BLaER1 (cell line): ENCODE measurements around the gene DERL3.
A peak's percentile ranks its signal among the peaks of the same experiment; 100 is the strongest.
"Not testable (repeated sequence)": the region's sequence is repeated elsewhere in the genome, so short reads cannot be mapped to it uniquely, and the experiment has no call there.

Source experiments
- H3K27ac ChIP-seq: shearing (Covaris generic); formaldehyde crosslinking; 2 replicates; pipeline ENCODE4 v1.8.1; 2022
- H3K27me3 ChIP-seq: shearing (Covaris generic); formaldehyde crosslinking; 2 replicates; pipeline ENCODE4 v1.8.1; 2022
- H3K36me3 ChIP-seq: shearing (Covaris generic); formaldehyde crosslinking; 2 replicates; pipeline ENCODE4 v1.8.1; 2022
- H3K4me1 ChIP-seq: shearing (Covaris generic); formaldehyde crosslinking; 2 replicates; pipeline ENCODE4 v1.8.1; 2022
- H3K4me2 ChIP-seq: shearing (Covaris generic); formaldehyde crosslinking; 2 replicates; pipeline ENCODE4 v1.8.1; 2022
- H3K4me3 ChIP-seq: shearing (Covaris generic); formaldehyde crosslinking; 2 replicates; pipeline ENCODE4 v1.8.1; 2022
- H3K9ac ChIP-seq: shearing (Covaris generic); formaldehyde crosslinking; 2 replicates; pipeline ENCODE4 v1.8.1; 2022
- H3K9me3 ChIP-seq: shearing (Covaris generic); formaldehyde crosslinking; 2 replicates; pipeline ENCODE4 v1.8.1; 2022
- H4K20me1 ChIP-seq: shearing (Covaris generic); formaldehyde crosslinking; 2 replicates; pipeline ENCODE4 v1.8.1; 2022
- Cebpa-rat ChIP-seq: shearing (Covaris generic); IDR thresholded peaks from 2 replicates; pipeline ENCODE4 v1.8.1; 2022

Gene DERL3

GRCh38 chr22:23862103-23862502, 23.3 kb upstream of the DERL3 start:
- Histone ChIP-seq H3K9ac (no peak overlapping the region), H4K20me1 (no peaks in the 10 kb centered on the region), H3K9me3 (no peaks in the 10 kb centered on the region), H3K27ac (no peak overlapping the region), H3K4me1 (peaks cover 18% of the 10 kb centered on the region), H3K4me3 (no peak overlapping the region), H3K36me3 (peaks cover 13% of the 10 kb centered on the region; the same call in 1 of the 2 replicates), H3K4me2 (no peak overlapping the region), H3K27me3 (no peaks in the 10 kb centered on the region)
- TF ChIP-seq Cebpa-rat: no peak

GRCh38 chr22:23860187-23860586, 21.4 kb upstream of the DERL3 start:
- H3K27me3 ChIP-seq, H3K27ac ChIP-seq, H3K9ac ChIP-seq, H3K9me3 ChIP-seq, H3K36me3 ChIP-seq, H3K4me2 ChIP-seq, H4K20me1 ChIP-seq, H3K4me3 ChIP-seq: not testable (repeated sequence)
- peaks cover 24% of the 10 kb centered on the region for H3K4me1 ChIP-seq
- TF ChIP-seq Cebpa-rat: 0 out of 2 replicates have a peak, but pooled peaks have one; percentile 40

- TF ChIP-seq Cebpa-rat: no peak
- no peaks in the 10 kb centered on the region for H3K27me3 ChIP-seq
- H3K27ac ChIP-seq: peak overlapping the region; percentile 10; the same call in 1 of the 2 replicates
- peak overlapping the region; percentile 52; the same call in 1 of the 2 replicates for H3K9ac ChIP-seq
- no peaks in the 10 kb centered on the region for H3K9me3 ChIP-seq
- H3K4me1 ChIP-seq: peaks cover 24% of the 10 kb centered on the region
- peak overlapping the region; percentile 99 for H3K4me2 ChIP-seq
- no peak overlapping the region for H3K4me3 ChIP-seq
- no peaks in the 10 kb centered on the region for H4K20me1 ChIP-seq
- H3K36me3 ChIP-seq: peaks cover 5% of the 10 kb centered on the region; the same call in 1 of the 2 replicates
These were observed 20.4 kb upstream of the DERL3 start for GRCh38 chr22:23859201-23859600.

GRCh38 chr22:23858484-23858815, 19.6 kb upstream of the DERL3 start:
- Histone ChIP-seq H4K20me1 (no peaks in the 10 kb centered on the region), H3K4me3 (peak overlapping the region; percentile 81), H3K27me3 (no peaks in the 10 kb centered on the region), H3K27ac (peak overlapping the region; percentile 91), H3K4me2 (peak overlapping the region; percentile 99), H3K36me3 (peaks cover 5% of the 10 kb centered on the region; the same call in 1 of the 2 replicates), H3K4me1 (peaks cover 24% of the 10 kb centered on the region), H3K9me3 (no peaks in the 10 kb centered on the region), H3K9ac (peak overlapping the region; percentile 89)
- no peak for TF ChIP-seq Cebpa-rat

- 0 out of 2 replicates have a peak, but pooled peaks cover under 1% of the 10 kb centered on the region for H3K36me3 ChIP-seq
- H3K9me3 ChIP-seq: no peaks in the 10 kb centered on the region
- peak within 1 kb of the TSS; percentile 99 for H3K4me2 ChIP-seq
- peak within 1 kb of the TSS; percentile 81 for H3K4me3 ChIP-seq
- no peaks in the 10 kb centered on the region for H3K27me3 ChIP-seq
- TF ChIP-seq Cebpa-rat: no peak
- H3K9ac ChIP-seq: peak within 1 kb of the TSS; percentile 89
- H3K27ac ChIP-seq: peak within 1 kb of the TSS; percentile 91
- H4K20me1 ChIP-seq: no peaks in the 10 kb centered on the region
- peaks cover 24% of the 10 kb centered on the region for H3K4me1 ChIP-seq
These were observed 19.0 kb upstream of the DERL3 start, which contains the start of gene SLC2A11 for GRCh38 chr22:23857606-23858483. SLC2A11 (plus strand) TSS chr22:23857875; CDS start chr22:23858000, 125 bp downstream.

GRCh38 chr22:23856721-23857605, 18.2 kb upstream of the DERL3 start:
- Histone ChIP-seq H3K9ac (peak overlapping the region; percentile 89), H3K4me1 (peaks cover 24% of the 10 kb centered on the region), H3K4me2 (peak overlapping the region; percentile 99), H3K27ac (peak overlapping the region; percentile 91), H3K27me3 (no peaks in the 10 kb centered on the region), H3K4me3 (peak overlapping the region; percentile 81), H3K9me3 (no peaks in the 10 kb centered on the region), H3K36me3 (no peaks in the 10 kb centered on the region), H4K20me1 (no peaks in the 10 kb centered on the region)
- no peak for TF ChIP-seq Cebpa-rat

GRCh38 chr22:23850136-23850611, 11.4 kb upstream of the DERL3 start:
- H4K20me1 ChIP-seq: no peaks in the 10 kb centered on the region
- no peaks in the 10 kb centered on the region for H3K27me3 ChIP-seq
- H3K36me3 ChIP-seq: no peaks in the 10 kb centered on the region
- H3K4me3 ChIP-seq: no peak overlapping the region
- peaks cover 65% of the 10 kb centered on the region for H3K4me1 ChIP-seq
- TF ChIP-seq Cebpa-rat: no peak
- no peak overlapping the region for H3K9ac ChIP-seq
- H3K4me2 ChIP-seq: peak overlapping the region; percentile 89
- H3K9me3 ChIP-seq: no peaks in the 10 kb centered on the region
- no peak overlapping the region for H3K27ac ChIP-seq

- Histone ChIP-seq H4K20me1 (no peaks in the 10 kb centered on the region), H3K36me3 (no peaks in the 10 kb centered on the region), H3K4me1 (peaks cover 74% of the 10 kb centered on the region), H3K27me3 (no peaks in the 10 kb centered on the region), H3K27ac (peak overlapping the region; percentile 97), H3K4me3 (peak overlapping the region; percentile 54; the same call in 1 of the 2 replicates), H3K9ac (peak overlapping the region; percentile 78), H3K9me3 (no peaks in the 10 kb centered on the region), H3K4me2 (peak overlapping the region; percentile 89)
- TF ChIP-seq Cebpa-rat: no peak
These were observed 10.5 kb upstream of the DERL3 start for GRCh38 chr22:23849009-23850006.
